Osteoblast (primary cell): ENCODE results near the gene TGM2. TPM values are rescaled to one million over a fixed set of nuclear protein-coding genes. Genes with fewer than 3 reads are reported as not detected.
A peak's percentile ranks its signal among the peaks of the same experiment; 100 is the strongest.

Experiments
- DNase-seq: peaks from one replicate; pipeline ENCODE4 v3.0.0; 2011; ENCODE audit warnings: low spot score, mixed read lengths; ENCODE audit not compliant: insufficient read length; ENCODE audit errors: missing footprints
- H2AFZ ChIP-seq: 2 replicates; pipeline ENCODE4 v1.6.0; 2011; ENCODE audit warnings: mild to moderate bottlenecking, low read length
- H3K27ac ChIP-seq: 2 replicates; pipeline ENCODE4 v1.5.1; 2011; ENCODE audit warnings: mild to moderate bottlenecking, low read depth, low read length, moderate library complexity
- H3K27me3 ChIP-seq: 2 replicates; pipeline ENCODE4 v1.6.0; 2012; ENCODE audit warnings: mild to moderate bottlenecking, control low read depth, inconsistent platforms, low read length, moderate library complexity; ENCODE audit not compliant: insufficient read depth
- H3K36me3 ChIP-seq: 2 replicates; pipeline ENCODE4 v1.5.1; 2011; ENCODE audit warnings: mild to moderate bottlenecking, low read length, control low read depth, moderate library complexity; ENCODE audit not compliant: insufficient read depth
- H3K4me1 ChIP-seq: 2 replicates; pipeline ENCODE4 v1.5.1; 2011; ENCODE audit warnings: mild to moderate bottlenecking, low read length, control low read depth, moderate library complexity; ENCODE audit not compliant: insufficient read depth
- H3K4me2 ChIP-seq: 2 replicates; pipeline ENCODE4 v1.6.0; 2011; ENCODE audit warnings: mild to moderate bottlenecking, low read length; ENCODE audit not compliant: insufficient read depth
- H3K4me3 ChIP-seq: fragments of 200-600 bp; sonication (generic); 3 replicates; pipeline ENCODE4 v1.5.1; 2012; ENCODE audit warnings: mild to moderate bottlenecking, low read length, inconsistent platforms; ENCODE audit not compliant: insufficient read depth
- H3K79me2 ChIP-seq: 2 replicates; pipeline ENCODE4 v1.6.0; 2012; ENCODE audit warnings: mild to moderate bottlenecking, low read length, control low read depth, inconsistent platforms; ENCODE audit not compliant: insufficient read depth
- H3K9me3 ChIP-seq: 2 replicates; pipeline ENCODE4 v1.5.1; 2011; ENCODE audit warnings: low read depth, low read length, control low read depth
- H4K20me1 ChIP-seq: 2 replicates; pipeline ENCODE4 v1.6.0; 2012; ENCODE audit warnings: mild to moderate bottlenecking, low read length, control low read depth; ENCODE audit not compliant: insufficient read depth
- CTCF ChIP-seq: IDR thresholded peaks from 2 replicates; pipeline ENCODE4 v1.5.1; 2011; ENCODE audit warnings: mild to moderate bottlenecking, low read depth, low read length, moderate library complexity; ENCODE audit errors: extremely low read depth
- total RNA-seq: library from RNA; depleted of rRNA; stranded (reverse); fragments of >200 nt; gene quantifications from 2 replicates; pipeline ENCODE4 v1.2.3, GENCODE V29; 2012

The TGM2 gene
- total RNA-seq, 1 donor, result 78.2 TPM

- Histone ChIP-seq H3K27ac (peak overlapping the region; percentile 79), H3K4me2 (no peak overlapping the region), H3K36me3 (no peaks in the 10 kb centered on the region), H3K4me1 (peaks cover 49% of the 10 kb centered on the region), H3K9me3 (no peaks in the 10 kb centered on the region), H2AFZ (no peak overlapping the region), H3K4me3 (no peak overlapping the region), H4K20me1 (no peaks in the 10 kb centered on the region), H3K79me2 (no peaks in the 10 kb centered on the region), H3K27me3 (no peaks in the 10 kb centered on the region)
- DNase-seq, result peak; percentile 78
- TF ChIP-seq CTCF, result no peak
Observed at GRCh38 chr20:38199501-38200390, 34.7 kb upstream of the TGM2 start.

GRCh38 chr20:38198238-38198861 lies 33.3 kb upstream of the TGM2 start:
- peaks cover 49% of the 10 kb centered on the region for H3K4me1 ChIP-seq
- no peak overlapping the region for H3K4me3 ChIP-seq
- peak overlapping the region; percentile 79 for H3K27ac ChIP-seq
- no peak overlapping the region for H2AFZ ChIP-seq
- TF ChIP-seq CTCF, result no peak
- no peaks in the 10 kb centered on the region for H3K9me3 ChIP-seq
- H3K79me2 ChIP-seq, result no peaks in the 10 kb centered on the region
- no peaks in the 10 kb centered on the region for H4K20me1 ChIP-seq
- H3K36me3 ChIP-seq, result no peaks in the 10 kb centered on the region
- H3K4me2 ChIP-seq, result no peak overlapping the region
- H3K27me3 ChIP-seq, result no peaks in the 10 kb centered on the region
- DNase-seq, result peak; percentile 89

GRCh38 chr20:38197619-38198018 lies 32.5 kb upstream of the TGM2 start:
- Histone ChIP-seq H2AFZ (no peak overlapping the region), H3K4me3 (no peak overlapping the region), H4K20me1 (no peaks in the 10 kb centered on the region), H3K4me1 (peaks cover 49% of the 10 kb centered on the region), H3K27me3 (no peaks in the 10 kb centered on the region), H3K36me3 (no peaks in the 10 kb centered on the region), H3K4me2 (no peak overlapping the region), H3K27ac (peak overlapping the region; percentile 79), H3K9me3 (no peaks in the 10 kb centered on the region), H3K79me2 (no peaks in the 10 kb centered on the region)
- DNase-seq, result no peak
- no peak for TF ChIP-seq CTCF

GRCh38 chr20:38197217-38197616 lies 32.1 kb upstream of the TGM2 start:
- Histone ChIP-seq H3K9me3 (no peaks in the 10 kb centered on the region), H3K4me3 (no peak overlapping the region), H2AFZ (no peak overlapping the region), H3K4me1 (peaks cover 49% of the 10 kb centered on the region), H3K79me2 (no peaks in the 10 kb centered on the region), H3K27ac (peak overlapping the region; percentile 79), H3K36me3 (no peaks in the 10 kb centered on the region), H3K4me2 (no peak overlapping the region), H3K27me3 (no peaks in the 10 kb centered on the region), H4K20me1 (no peaks in the 10 kb centered on the region)
- DNase-seq, result peak; percentile 14
- no peak for TF ChIP-seq CTCF
